ENCODE results near the gene KRTAP5-6. TPM values are rescaled to one million over a fixed set of nuclear protein-coding genes. Genes with fewer than 3 reads are reported as not detected.

The KRTAP5-6 gene
- polyA plus RNA-seq, 1 donor (not counting 4 experiments of a cell fraction or from before 2014, with no cell fraction given) = not detected

DNA sequence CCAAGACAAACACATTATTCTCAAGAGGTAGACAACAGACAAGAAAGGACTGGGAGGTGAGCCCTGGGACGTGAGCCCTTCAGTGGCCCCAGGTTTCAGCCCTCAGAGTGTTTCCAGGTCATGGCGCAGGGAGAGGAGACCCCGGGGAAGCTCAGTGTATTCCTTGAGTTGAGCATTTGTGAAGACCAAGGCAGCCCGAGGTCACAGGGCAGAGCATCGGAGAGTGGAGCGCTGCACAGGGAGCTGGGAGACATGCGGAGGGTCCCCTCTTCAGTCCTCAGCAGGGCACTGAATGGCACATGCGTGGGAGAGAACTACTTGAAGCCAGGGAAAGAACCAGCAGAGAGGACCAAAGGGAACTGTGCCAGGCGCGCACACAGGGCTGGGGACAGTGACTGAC is 11.7 kb downstream of the KRTAP5-6 start:
- no peak for FAIRE-seq
- no peak overlapping the region for H3K9ac ChIP-seq (ENCODE audit: control insufficient read depth, extremely low read depth, insufficient read depth, low read length)
- H3K27me3 ChIP-seq (ENCODE audit: control insufficient read depth, extremely low read depth, insufficient read depth, low read length) = peaks cover 4% of the 10 kb centered on the region
- no peak for DNase-seq (ENCODE audit: low read depth, low spot score)
- H3K4me3 ChIP-seq (ENCODE audit: control insufficient read depth in 2 of 3, extremely low read depth in 1 of 3, insufficient read depth in 2 of 3, low read depth in 1 of 3, low read length in 3 of 3) = no peak overlapping the region
- H4K20me1 ChIP-seq (ENCODE audit: control insufficient read depth, extremely low read depth, insufficient read depth, low read length) = no peaks in the 10 kb centered on the region
- no peak overlapping the region for H3K4me2 ChIP-seq (ENCODE audit: control insufficient read depth, extremely low read depth, insufficient read depth, low read depth, low read length)
- no peaks in the 10 kb centered on the region for H3K36me3 ChIP-seq (ENCODE audit: control insufficient read depth in 2 of 2, extremely low read depth in 1 of 2, insufficient read depth in 2 of 2, low read length in 2 of 2)
- no peaks in the 10 kb centered on the region for H3K79me2 ChIP-seq (ENCODE audit: control insufficient read depth, insufficient read depth, low read length)
- H2AFZ ChIP-seq (ENCODE audit: control insufficient read depth, low read length) = no peak overlapping the region
- H3K27ac ChIP-seq (ENCODE audit: control insufficient read depth, insufficient read depth, low read length) = no peak overlapping the region
- H3K4me1 ChIP-seq (ENCODE audit: control insufficient read depth, extremely low read depth, insufficient read depth, low read length) = peaks cover 8% of the 10 kb centered on the region
- dilution Hi-C loops (cut with MboI; ENCODE audit: extremely low pct_ligation_motif_present, low sequenced_read_pairs) = no loop called here
- H3K9me1 ChIP-seq (ENCODE audit: control insufficient read depth, extremely low read depth, insufficient read depth, low read length) = no peaks in the 10 kb centered on the region
- no peaks in the 10 kb centered on the region for H3K9me3 ChIP-seq (ENCODE audit: control insufficient read depth, low read depth, low read length)
- TF ChIP-seq, protein P1, sequence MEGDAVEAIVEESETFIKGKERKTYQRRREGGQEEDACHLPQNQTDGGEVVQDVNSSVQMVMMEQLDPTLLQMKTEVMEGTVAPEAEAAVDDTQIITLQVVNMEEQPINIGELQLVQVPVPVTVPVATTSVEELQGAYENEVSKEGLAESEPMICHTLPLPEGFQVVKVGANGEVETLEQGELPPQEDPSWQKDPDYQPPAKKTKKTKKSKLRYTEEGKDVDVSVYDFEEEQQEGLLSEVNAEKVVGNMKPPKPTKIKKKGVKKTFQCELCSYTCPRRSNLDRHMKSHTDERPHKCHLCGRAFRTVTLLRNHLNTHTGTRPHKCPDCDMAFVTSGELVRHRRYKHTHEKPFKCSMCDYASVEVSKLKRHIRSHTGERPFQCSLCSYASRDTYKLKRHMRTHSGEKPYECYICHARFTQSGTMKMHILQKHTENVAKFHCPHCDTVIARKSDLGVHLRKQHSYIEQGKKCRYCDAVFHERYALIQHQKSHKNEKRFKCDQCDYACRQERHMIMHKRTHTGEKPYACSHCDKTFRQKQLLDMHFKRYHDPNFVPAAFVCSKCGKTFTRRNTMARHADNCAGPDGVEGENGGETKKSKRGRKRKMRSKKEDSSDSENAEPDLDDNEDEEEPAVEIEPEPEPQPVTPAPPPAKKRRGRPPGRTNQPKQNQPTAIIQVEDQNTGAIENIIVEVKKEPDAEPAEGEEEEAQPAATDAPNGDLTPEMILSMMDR (optimal IDR thresholded peaks at IDR 0.05 in 1 of 3, IDR thresholded peaks at IDR 0.05 in 1 of 3, conservative IDR thresholded peaks at IDR 0.05 in 1 of 3; ENCODE audit: extremely low read depth in 1 of 3, insufficient read depth in 2 of 3, low read length in 3 of 3) = no peak
- no peak for TF ChIP-seq EZH2 (IDR thresholded peaks at IDR 0.05; ENCODE audit: low read length)

DNA sequence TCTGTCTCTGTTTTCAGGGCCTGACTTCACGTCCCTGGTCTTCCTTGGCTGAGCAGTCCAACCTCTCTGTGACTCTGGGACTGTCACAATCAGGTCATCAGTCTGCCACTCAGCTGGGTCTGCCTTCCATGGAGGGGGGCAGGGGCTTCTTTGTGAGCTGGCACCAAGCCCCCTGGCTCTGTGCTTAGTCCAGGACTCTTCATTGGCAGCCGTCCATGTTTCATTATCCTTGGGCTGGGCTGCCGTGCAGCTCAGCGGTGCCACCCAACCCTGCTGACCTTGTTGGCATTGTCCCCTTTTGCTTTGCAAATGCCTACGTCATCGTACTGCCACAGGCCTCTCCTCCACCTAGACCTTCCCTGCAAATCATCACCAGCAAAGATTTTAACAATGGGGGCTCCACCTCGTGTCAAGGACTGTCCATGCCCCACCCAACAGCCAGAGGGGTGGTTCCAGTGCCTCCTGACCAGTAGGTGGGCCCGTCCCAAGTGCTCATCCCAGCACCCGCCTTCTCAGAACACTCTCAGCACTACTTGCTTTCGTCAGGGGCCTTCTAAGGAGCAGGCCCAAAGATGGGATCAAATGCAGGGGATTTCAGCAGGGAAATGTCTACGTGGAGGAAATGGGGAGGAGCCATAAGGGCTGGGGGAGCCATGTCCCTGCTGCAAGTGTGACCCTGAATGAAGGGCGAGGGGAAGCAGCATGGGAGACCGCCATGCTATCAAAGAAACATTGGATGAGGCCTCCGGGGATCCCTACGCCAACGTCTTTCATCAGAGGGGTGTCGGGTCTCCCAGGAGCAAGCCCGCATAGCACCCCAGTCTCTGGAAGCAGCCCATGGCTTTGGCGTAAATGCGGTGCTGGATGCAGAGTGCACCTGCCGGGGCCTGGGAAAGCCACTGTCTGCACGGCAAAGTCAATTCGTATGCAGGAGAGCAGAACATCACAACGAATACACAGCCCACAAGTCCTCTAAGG is 18.2 kb downstream of the KRTAP5-6 start:
- DNase-seq (ENCODE audit: low read depth, low spot score) = no peak
- Histone ChIP-seq H2AFZ (ENCODE audit: control insufficient read depth, low read length) (no peak overlapping the region), H3K27me3 (ENCODE audit: control insufficient read depth, extremely low read depth, insufficient read depth, low read length) (no peaks in the 10 kb centered on the region), H3K9me3 (ENCODE audit: control insufficient read depth, low read depth, low read length) (no peaks in the 10 kb centered on the region), H3K9ac (ENCODE audit: control insufficient read depth, extremely low read depth, insufficient read depth, low read length) (no peak overlapping the region), H3K27ac (ENCODE audit: control insufficient read depth, insufficient read depth, low read length) (no peak overlapping the region), H3K4me3 (ENCODE audit: control insufficient read depth in 2 of 3, extremely low read depth in 1 of 3, insufficient read depth in 2 of 3, low read depth in 1 of 3, low read length in 3 of 3) (no peak overlapping the region), H4K20me1 (ENCODE audit: control insufficient read depth, extremely low read depth, insufficient read depth, low read length) (no peaks in the 10 kb centered on the region), H3K79me2 (ENCODE audit: control insufficient read depth, insufficient read depth, low read length) (no peaks in the 10 kb centered on the region), H3K4me1 (ENCODE audit: control insufficient read depth, extremely low read depth, insufficient read depth, low read length) (no peaks in the 10 kb centered on the region), H3K36me3 (ENCODE audit: control insufficient read depth in 2 of 2, extremely low read depth in 1 of 2, insufficient read depth in 2 of 2, low read length in 2 of 2) (no peaks in the 10 kb centered on the region), H3K9me1 (ENCODE audit: control insufficient read depth, extremely low read depth, insufficient read depth, low read length) (no peaks in the 10 kb centered on the region), H3K4me2 (ENCODE audit: control insufficient read depth, extremely low read depth, insufficient read depth, low read depth, low read length) (no peak overlapping the region)
- TF ChIP-seq, protein P1 (optimal IDR thresholded peaks at IDR 0.05 in 1 of 3, IDR thresholded peaks at IDR 0.05 in 1 of 3, conservative IDR thresholded peaks at IDR 0.05 in 1 of 3; ENCODE audit: extremely low read depth in 1 of 3, insufficient read depth in 2 of 3, low read length in 3 of 3) = no peak
- TF ChIP-seq EZH2 (IDR thresholded peaks at IDR 0.05; ENCODE audit: low read length) = no peak
- dilution Hi-C loops (cut with MboI; ENCODE audit: extremely low pct_ligation_motif_present, low sequenced_read_pairs) = no loop called here
- FAIRE-seq = no peak
